ENCODE measurements around the gene POLA1.

The POLA1 gene

GRCh38 chrX:24696294-24696693 lies 2.6 kb downstream of the POLA1 start:
- no peak for DNase-seq (ENCODE audit: low spot score)

GRCh38 chrX:24702362-24703184 lies 8.9 kb downstream of the POLA1 start:
- no peak for DNase-seq (ENCODE audit: low spot score)

GRCh38 chrX:24703185-24703494 lies 9.4 kb downstream of the POLA1 start:
- DNase-seq (ENCODE audit: low spot score): no peak

GRCh38 chrX:24718771-24719170 lies 25.1 kb downstream of the POLA1 start:
- DNase-seq (ENCODE audit: low spot score): no peak

- DNase-seq (ENCODE audit: low spot score): no peak
Observed at GRCh38 chrX:24720036-24720435, 26.3 kb downstream of the POLA1 start.

- no peak for DNase-seq (ENCODE audit: low spot score)
Observed at GRCh38 chrX:24728530-24728929, 34.8 kb downstream of the POLA1 start.

- DNase-seq (ENCODE audit: low spot score): no peak
Observed at GRCh38 chrX:24732766-24733500, 39.2 kb downstream of the POLA1 start.

- DNase-seq (ENCODE audit: low spot score): no peak
Observed at GRCh38 chrX:24741330-24741729, 47.6 kb downstream of the POLA1 start.

GRCh38 chrX:24748196-24748595 lies 54.5 kb downstream of the POLA1 start:
- DNase-seq (ENCODE audit: low spot score): no peak

- no peak for DNase-seq (ENCODE audit: low spot score)
Observed at GRCh38 chrX:24759786-24760185, 66.1 kb downstream of the POLA1 start.

GRCh38 chrX:24760363-24761000 lies 66.8 kb downstream of the POLA1 start:
- DNase-seq (ENCODE audit: low spot score): peak; percentile 8

GRCh38 chrX:24761306-24761705 lies 67.6 kb downstream of the POLA1 start:
- no peak for DNase-seq (ENCODE audit: low spot score)

- no peak for DNase-seq (ENCODE audit: low spot score)
Observed at GRCh38 chrX:24763989-24764388, 70.3 kb downstream of the POLA1 start.

- DNase-seq (ENCODE audit: low spot score): no peak
Observed at GRCh38 chrX:24767557-24767956, 73.8 kb downstream of the POLA1 start.

GRCh38 chrX:24768556-24768955 lies 74.8 kb downstream of the POLA1 start:
- DNase-seq (ENCODE audit: low spot score): no peak

GRCh38 chrX:24774650-24775049 lies 80.9 kb downstream of the POLA1 start:
- DNase-seq (ENCODE audit: low spot score): no peak

- DNase-seq (ENCODE audit: low spot score): no peak
Observed at GRCh38 chrX:24775891-24776290, 82.2 kb downstream of the POLA1 start.

- no peak for DNase-seq (ENCODE audit: low spot score)
Observed at GRCh38 chrX:24777660-24778059, 83.9 kb downstream of the POLA1 start.

GRCh38 chrX:24782011-24782410 lies 88.3 kb downstream of the POLA1 start:
- DNase-seq (ENCODE audit: low spot score): no peak

- no peak for DNase-seq (ENCODE audit: low spot score)
Observed at GRCh38 chrX:24789047-24789446, 95.3 kb downstream of the POLA1 start.

GRCh38 chrX:24790166-24790565 lies 96.4 kb downstream of the POLA1 start:
- DNase-seq (ENCODE audit: low spot score): no peak

GRCh38 chrX:24796204-24796603 lies 102.5 kb downstream of the POLA1 start:
- DNase-seq (ENCODE audit: low spot score): no peak

GRCh38 chrX:24799078-24799477 lies 105.4 kb downstream of the POLA1 start:
- no peak for DNase-seq (ENCODE audit: low spot score)
